ENCODE data around the gene FARS2.

GRCh38 chr6:5516036-5516435 is 254.7 kb downstream of the FARS2 start:
- TF ChIP-seq POLR2A (IDR thresholded peaks at IDR 0.05; ENCODE audit: low read length) (no peak), GATA1 (IDR thresholded peaks at IDR 0.05; ENCODE audit: low read depth, low read length) (no peak)
